Common myeloid progenitor, CD34-positive (primary cell): ENCODE data around the gene FKBP2.

Source experiments
- CTCF ChIA-PET: fragments of 350-600 bp; sonication (Branson Sonifier 250); formaldehyde crosslinking; loops from one replicate; lab custom pipeline; 2021; ENCODE audit warnings: antibody characterized with exemption; lab: Charles Lee
- POLR2A ChIA-PET: fragments of 350-600 bp; sonication (Branson Sonifier 250); formaldehyde crosslinking; loops from one replicate; lab custom pipeline; 2021; ENCODE audit warnings: antibody characterized with exemption; lab: Charles Lee
- DNase-seq, 3 donors: peaks; one replicate each; pipeline versions ENCODE4 v3.0.0 to v3.0.0-alpha.2; 2013
- H3K27ac ChIP-seq, 2 experiments: 1 replicate in 1 of 2; 2 replicates in 1 of 2; pipeline ENCODE4 v1.7.0; 2013; ENCODE audit warnings: inconsistent platforms in 2 of 2, low read length in 2 of 2, mild to moderate bottlenecking in 2 of 2, low read depth in 1 of 2, moderate library complexity in 1 of 2; ENCODE audit not compliant: severe bottlenecking in 2 of 2, insufficient read depth in 1 of 2, poor library complexity in 1 of 2
- H3K27me3 ChIP-seq, 5 experiments: replicated peaks in 2 of 5; 1 replicate in 3 of 5; 2 replicates in 2 of 5; pipeline versions ENCODE4 v1.6.1 to v1.7.0; 2013; ENCODE audit warnings: low read length in 4 of 5, mild to moderate bottlenecking in 2 of 5, moderate library complexity in 2 of 5, inconsistent platforms in 1 of 5; ENCODE audit not compliant: insufficient read depth in 5 of 5, control insufficient read depth in 4 of 5
- H3K36me3 ChIP-seq, 4 experiments: 1 replicate in 2 of 4; 2 replicates in 2 of 4; pipeline versions ENCODE4 v1.6.1 to v1.7.0; 2013; ENCODE audit warnings: low read length in 3 of 4, control low read depth in 1 of 4, mild to moderate bottlenecking in 1 of 4; ENCODE audit not compliant: control insufficient read depth in 4 of 4, insufficient read depth in 4 of 4
- H3K4me1 ChIP-seq, 4 experiments: 1 replicate in 3 of 4; 2 replicates in 1 of 4; pipeline versions ENCODE4 v1.6.1 to v1.7.1; 2013; ENCODE audit warnings: low read length in 3 of 4, mild to moderate bottlenecking in 3 of 4, control low read depth in 1 of 4, inconsistent platforms in 1 of 4, moderate library complexity in 1 of 4; ENCODE audit not compliant: control insufficient read depth in 4 of 4, insufficient read depth in 4 of 4; ENCODE audit errors: control extremely low read depth in 1 of 4
- H3K4me3 ChIP-seq, 7 experiments: 1 replicate in 4 of 7; 2 replicates in 3 of 7; pipeline versions ENCODE4 v1.5.1 to v1.7.0; 2013; ENCODE audit warnings: mild to moderate bottlenecking in 7 of 7, low read length in 6 of 7, moderate library complexity in 6 of 7, inconsistent platforms in 2 of 7, low read depth in 2 of 7, control low read depth in 1 of 7; ENCODE audit not compliant: insufficient read depth in 4 of 7, control insufficient read depth in 1 of 7; ENCODE audit errors: extremely low read depth in 1 of 7
- H3K9me3 ChIP-seq, 5 experiments: 1 replicate in 4 of 5; 2 replicates in 1 of 5; pipeline versions ENCODE4 v1.6.1 to v1.7.1; 2013; ENCODE audit warnings: low read length in 4 of 5, mild to moderate bottlenecking in 2 of 5, inconsistent platforms in 1 of 5, low read depth in 1 of 5, moderate library complexity in 1 of 5; ENCODE audit not compliant: control insufficient read depth in 4 of 5, insufficient read depth in 2 of 5; ENCODE audit errors: control extremely low read depth in 1 of 5
- WGBS: methylation state at CpG from one replicate; pipeline ENCODE4 v1.1.5; 2013; ENCODE audit not compliant: insufficient coverage; 5-methylcytosine and 5-hydroxymethylcytosine counted together

The FKBP2 gene

DNA sequence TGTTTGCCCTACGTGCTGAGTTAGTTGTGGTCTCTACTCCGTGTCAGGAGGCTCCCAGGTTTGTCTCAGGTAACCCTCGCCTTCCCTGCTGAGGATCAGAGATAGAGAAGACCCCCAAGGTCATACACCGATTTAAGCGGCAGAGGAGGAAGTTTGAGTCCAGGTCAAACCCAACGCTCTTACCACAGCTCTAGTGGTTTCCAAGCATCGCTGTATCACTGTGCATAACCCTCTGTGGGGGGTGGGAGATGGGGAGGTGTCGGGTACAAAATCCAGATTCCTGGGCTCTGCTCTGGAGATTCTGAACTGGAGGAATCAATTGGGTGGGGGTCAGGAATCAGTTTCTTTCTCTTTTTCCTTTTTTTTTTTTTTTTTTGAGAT, 9.9 kb upstream of the FKBP2 start:
- peak; percentile 53 to 86 (median 83) for DNase-seq
- Histone ChIP-seq H3K27me3 (no peaks in the 10 kb centered on the region), H3K4me3 (peak overlapping the region; percentile 72 to 92 (median 77)), H3K27ac (peak overlapping the region in 1 of 2 experiments; percentile 83), H3K36me3 (peaks cover 0 to 4% (median 0%) of the 10 kb centered on the region in 4 experiments), H3K4me1 (peaks cover 0 to 59% (median 57%) of the 10 kb centered on the region in 4 experiments), H3K9me3 (no peaks in the 10 kb centered on the region)
- ChIA-PET CTCF (interaction anchor here (0.5 to 5.4 kb wide), 3 partner anchors 20 to 70 kb away, joined by 4 to 58 read pairs (median 6); partner anchors contain the start of genes FERMT3 and PLCB3), POLR2A (interaction anchor here (1.2 to 3.1 kb wide), 4 partner anchors 10 to 24 kb away, joined by 3 to 12 read pairs (median 4); partner anchors contain the start of genes FERMT3 and FKBP2)
- WGBS = 0% methylated on average over 3 of the region's 8 CpGs

DNA sequence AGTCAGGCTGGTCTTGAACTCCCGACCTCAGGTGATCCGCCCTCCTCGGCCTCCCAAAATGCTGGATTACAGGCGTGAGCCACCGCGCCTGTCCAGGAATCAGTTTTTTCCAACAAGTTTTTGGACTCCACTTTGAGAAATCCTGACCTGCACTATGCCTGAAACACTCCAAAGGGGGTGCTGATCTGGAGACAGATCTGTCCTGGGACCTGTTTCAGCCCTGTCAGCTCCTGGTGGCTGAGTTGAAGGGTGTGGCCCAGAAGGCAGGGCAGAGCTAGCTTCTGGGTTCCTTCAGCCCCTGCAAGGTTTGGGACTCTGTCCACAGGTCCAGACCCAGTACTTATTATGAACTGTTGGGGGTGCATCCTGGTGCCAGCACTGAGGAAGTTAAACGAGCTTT, 9.3 kb upstream of the FKBP2 start:
- POLR2A ChIA-PET = interaction anchor here (1.2 to 3.1 kb wide), 3 partner anchors 10 to 25 kb away, joined by 3 to 12 read pairs (median 4); partner anchors contain the start of genes FERMT3 and FKBP2
- peaks cover 0 to 4% (median 0%) of the 10 kb centered on the region in 4 experiments for H3K36me3 ChIP-seq
- peaks cover 0 to 56% (median 53%) of the 10 kb centered on the region in 4 experiments for H3K4me1 ChIP-seq
- H3K4me3 ChIP-seq = peak overlapping the region in 1 of 7 experiments; percentile 21
- H3K9me3 ChIP-seq = no peaks in the 10 kb centered on the region
- CTCF ChIA-PET = interaction anchor here (0.9 to 5.4 kb wide), 5 partner anchors 16 to 71 kb away, joined by 3 to 58 read pairs (median 3); partner anchors contain the start of genes FERMT3 and PLCB3
- WGBS = 84% methylated on average over 6 of the region's 7 CpGs
- DNase-seq = no peak
- H3K27me3 ChIP-seq = no peaks in the 10 kb centered on the region
- no peak overlapping the region for H3K27ac ChIP-seq

DNA sequence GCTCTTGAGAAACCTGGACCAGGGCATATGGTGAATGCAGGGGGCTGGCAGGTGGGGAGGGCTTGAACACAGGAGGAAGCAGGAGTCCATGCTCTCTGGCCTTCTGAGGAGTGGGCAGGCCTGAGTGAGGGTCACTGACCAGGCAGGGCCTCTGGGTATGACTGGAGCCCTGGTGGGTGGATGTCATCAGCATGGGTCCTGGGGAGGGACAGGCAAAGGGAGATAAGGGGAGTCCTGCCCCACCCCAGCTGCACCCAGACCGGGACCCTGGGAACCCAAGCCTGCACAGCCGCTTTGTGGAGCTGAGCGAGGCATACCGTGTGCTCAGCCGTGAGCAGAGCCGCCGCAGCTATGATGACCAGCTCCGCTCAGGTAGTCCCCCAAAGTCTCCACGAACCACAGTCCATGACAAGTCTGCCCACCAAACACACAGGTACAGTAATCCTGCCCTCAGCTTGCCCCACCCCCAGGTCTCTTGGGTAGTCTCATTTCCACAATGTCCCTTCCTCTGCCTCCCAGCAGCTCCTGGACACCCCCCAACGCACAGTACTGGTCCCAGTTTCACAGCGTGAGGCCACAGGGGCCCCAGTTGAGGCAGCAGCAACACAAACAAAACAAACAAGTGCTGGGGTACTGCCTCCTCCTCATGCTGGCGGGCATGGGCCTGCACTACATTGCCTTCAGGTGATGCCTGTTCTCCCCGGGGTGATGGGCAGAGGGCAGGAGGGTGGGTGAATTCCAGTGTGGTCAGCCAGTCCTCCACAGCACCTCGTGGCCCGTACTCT, 8.5 kb upstream of the FKBP2 start:
- Histone ChIP-seq H3K27me3 (no peaks in the 10 kb centered on the region), H3K36me3 (peaks cover 0 to 5% (median 3%) of the 10 kb centered on the region in 4 experiments), H3K4me1 (peaks cover 0 to 47% (median 44%) of the 10 kb centered on the region in 4 experiments), H3K27ac (no peak overlapping the region), H3K9me3 (no peaks in the 10 kb centered on the region), H3K4me3 (no peak overlapping the region)
- no peak for DNase-seq
- ChIA-PET POLR2A (interaction anchor here (1.2 to 3.1 kb wide), 2 partner anchors 9 to 26 kb away, joined by 3 to 12 read pairs; partner anchors contain the start of genes FERMT3 and FKBP2), CTCF (interaction anchor here (0.6 to 5.4 kb wide), 9 partner anchors 13 to 1367 kb away, joined by 3 to 58 read pairs (median 5); partner anchors contain the start of genes FERMT3 and PLCB3)
- 90% methylated on average over 15 of the region's 15 CpGs for WGBS

DNA sequence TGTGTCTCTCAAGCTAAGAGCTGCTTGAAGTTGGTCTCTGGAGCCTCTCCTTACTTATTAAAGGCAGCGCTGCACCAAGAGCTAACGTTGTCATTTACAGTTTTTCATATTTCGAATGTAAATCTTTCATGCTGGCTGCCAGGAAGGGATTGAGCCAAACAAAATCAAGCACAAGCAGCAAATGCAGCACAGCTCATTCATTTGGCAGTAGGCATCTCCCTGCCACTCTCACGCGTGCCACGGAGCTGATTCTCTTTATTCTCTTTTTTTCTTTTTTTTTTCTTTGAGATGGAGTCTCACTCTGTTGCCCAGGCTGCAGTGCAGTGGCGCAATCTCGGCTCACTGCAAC, 8.0 kb upstream of the FKBP2 start:
- H3K36me3 ChIP-seq = peaks cover 0 to 11% (median 6%) of the 10 kb centered on the region in 4 experiments
- CTCF ChIA-PET = interaction anchor here (0.6 to 5.4 kb wide), 5 partner anchors 13 to 1367 kb away, joined by 3 to 58 read pairs (median 6); partner anchors contain the start of gene FERMT3
- no peak overlapping the region for H3K4me3 ChIP-seq
- POLR2A ChIA-PET = no interaction called here
- WGBS = 92% methylated on average over 6 of the region's 8 CpGs
- H3K27me3 ChIP-seq = no peaks in the 10 kb centered on the region
- peaks cover 0 to 44% (median 42%) of the 10 kb centered on the region in 4 experiments for H3K4me1 ChIP-seq
- no peaks in the 10 kb centered on the region for H3K9me3 ChIP-seq
- no peak overlapping the region for H3K27ac ChIP-seq
- no peak for DNase-seq

DNA sequence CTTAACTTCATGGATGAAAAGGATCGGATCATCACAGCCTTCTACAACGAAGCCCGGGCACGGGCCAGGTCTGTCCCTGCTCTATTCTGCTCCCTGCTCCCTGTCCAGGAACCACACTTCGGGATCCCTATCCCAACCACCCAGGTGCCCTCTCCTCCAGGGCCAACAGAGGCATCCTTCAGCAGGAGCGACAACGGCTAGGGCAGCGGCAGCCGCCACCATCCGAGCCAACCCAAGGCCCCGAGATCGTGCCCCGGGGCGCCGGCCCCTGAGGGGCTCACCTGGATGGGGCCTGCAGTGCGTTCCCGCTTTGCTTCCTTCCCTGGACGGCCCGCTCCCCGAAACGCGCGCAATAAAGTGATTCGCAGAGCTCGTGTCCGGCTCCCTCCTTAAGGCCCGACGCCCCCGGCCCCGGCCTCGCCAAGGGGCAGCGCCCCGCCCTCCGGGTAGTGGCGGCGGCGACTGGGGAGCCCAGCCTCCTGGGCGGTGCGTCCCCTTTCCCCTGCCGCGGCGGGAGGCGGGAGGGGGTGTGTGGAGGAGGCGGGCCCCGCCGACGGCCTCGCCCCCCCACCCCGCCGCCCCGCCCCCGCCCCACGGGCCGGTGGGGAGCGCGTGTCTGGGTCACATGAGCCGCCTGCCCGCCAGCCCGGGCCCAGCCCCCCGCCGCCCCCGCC, 6.8 kb upstream of the FKBP2 start, which contains the start of gene VEGFB:
VEGFB (plus strand) TSS at position 672 of the 674 bp plus-strand sequence. CDS start 250 bp downstream, outside the sequence.
- Histone ChIP-seq H3K9me3 (no peaks in the 10 kb centered on the region), H3K27me3 (no peaks in the 10 kb centered on the region), H3K36me3 (peaks cover 0 to 21% (median 16%) of the 10 kb centered on the region in 4 experiments), H3K27ac (peak within 1 kb of the TSS in 1 of 2 experiments; percentile 58), H3K4me3 (peak within 1 kb of the TSS; percentile 29 to 84 (median 70)), H3K4me1 (peaks cover 0 to 44% (median 41%) of the 10 kb centered on the region in 4 experiments)
- peak in 2 of 3 donors; percentile 54 to 60 for DNase-seq
- 9% methylated on average over 47 of the region's 62 CpGs for WGBS
- ChIA-PET POLR2A (interaction anchor here (1.0 kb wide), 1 partner anchor 26 kb away, joined by 3 read pairs; no protein-coding TSS in a partner anchor), CTCF (interaction anchor here (1.3 to 5.4 kb wide), 3 partner anchors 11 to 28 kb away, joined by 6 to 58 read pairs (median 13); partner anchors contain the start of gene FERMT3)

DNA sequence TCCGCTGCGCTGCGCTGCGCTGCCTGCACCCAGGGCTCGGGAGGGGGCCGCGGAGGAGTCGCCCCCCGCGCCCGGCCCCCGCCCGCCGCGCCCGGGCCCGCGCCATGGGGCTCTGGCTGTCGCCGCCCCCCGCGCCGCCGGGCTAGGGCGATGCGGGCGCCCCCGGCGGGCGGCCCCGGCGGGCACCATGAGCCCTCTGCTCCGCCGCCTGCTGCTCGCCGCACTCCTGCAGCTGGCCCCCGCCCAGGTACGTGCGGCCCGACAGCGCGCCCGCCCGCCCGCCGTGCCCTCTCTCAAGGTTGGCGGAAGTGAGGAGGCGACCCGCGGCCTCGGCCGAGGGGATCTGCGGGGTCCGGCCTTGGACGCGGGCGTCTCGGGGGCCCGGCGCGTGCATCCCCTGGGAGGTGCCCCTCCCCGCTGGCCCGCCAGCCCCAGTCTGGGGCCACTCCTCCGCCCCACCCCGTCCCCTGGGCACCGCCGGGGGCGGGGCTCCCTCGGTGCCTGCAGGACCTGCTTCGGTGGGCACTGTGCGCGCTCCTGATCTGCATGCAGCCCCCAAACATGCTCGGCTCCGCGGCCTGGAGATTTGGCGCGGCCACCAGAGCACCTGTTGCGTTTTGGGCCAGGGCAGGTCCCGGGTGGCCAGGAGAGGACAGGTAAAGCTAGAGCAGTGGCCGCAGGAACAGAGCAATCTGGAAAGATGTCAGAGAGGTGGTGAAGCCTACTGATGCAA, 6.1 kb upstream of the FKBP2 start:
- no peaks in the 10 kb centered on the region for H3K27me3 ChIP-seq
- WGBS = under 1% methylated on average over 50 of the region's 80 CpGs
- ChIA-PET POLR2A (interaction anchor here (0.5 to 1.0 kb wide), 3 partner anchors 27 to 1453 kb away, joined by 3 read pairs; no protein-coding TSS in a partner anchor), CTCF (interaction anchor here (2.1 to 3.2 kb wide), 2 partner anchors 10 to 29 kb away, joined by 11 to 13 read pairs; partner anchors contain the start of gene FERMT3)
- peaks cover under 1 to 40% (median 37%) of the 10 kb centered on the region in 4 experiments for H3K4me1 ChIP-seq
- peaks cover 0 to 17% (median 16%) of the 10 kb centered on the region in 4 experiments for H3K36me3 ChIP-seq
- peak overlapping the region; percentile 29 to 84 (median 70) for H3K4me3 ChIP-seq
- no peaks in the 10 kb centered on the region for H3K9me3 ChIP-seq
- H3K27ac ChIP-seq = peak overlapping the region in 1 of 2 experiments; percentile 58
- DNase-seq = peak in 2 of 3 donors; percentile 61 to 74
